GM18519 (cell line): ENCODE data around the gene RASA3.
"Not testable (repeated sequence)": the region's sequence is repeated elsewhere in the genome, so short reads cannot be mapped to it uniquely, and the experiment has no call there.

Experiments used
- ATAC-seq: cut with Tn5 transposase; IDR thresholded peaks from one replicate; pipeline ENCODE4 v1.9.1; 2021; ENCODE audit warnings: mild to moderate bottlenecking, moderate library complexity; ENCODE audit not compliant: unreplicated experiment, low FRiP score

RASA3 gene

GRCh38 chr13:113997845-113998751 lies 134.3 kb downstream of the RASA3 start:
- no peak for ATAC-seq

- ATAC-seq = no peak
Measured at GRCh38 chr13:113996912-113997745, 135.3 kb downstream of the RASA3 start.

- no peak for ATAC-seq
Measured at GRCh38 chr13:113996081-113996911, 136.1 kb downstream of the RASA3 start.

- no peak for ATAC-seq
Measured at GRCh38 chr13:113995051-113995601, 137.3 kb downstream of the RASA3 start.

GRCh38 chr13:113992276-113993005 lies 140.0 kb downstream of the RASA3 start:
- ATAC-seq = no peak

GRCh38 chr13:113991676-113992179 lies 140.7 kb downstream of the RASA3 start:
- no peak for ATAC-seq

- no peak for ATAC-seq
Measured at GRCh38 chr13:113991191-113991669, 141.2 kb downstream of the RASA3 start.

- no peak for ATAC-seq
Measured at GRCh38 chr13:113990321-113990837, 142.0 kb downstream of the RASA3 start.

- ATAC-seq = no peak
Measured at GRCh38 chr13:113989585-113990300, 142.7 kb downstream of the RASA3 start.

- ATAC-seq = not testable (repeated sequence)
Measured at GRCh38 chr13:113988859-113989258, 143.6 kb downstream of the RASA3 start.

- ATAC-seq = no peak
Measured at GRCh38 chr13:113982296-113982661, 150.1 kb downstream of the RASA3 start.

- ATAC-seq = no peak
Measured at GRCh38 chr13:113981611-113982295, 150.7 kb downstream of the RASA3 start.

- no peak for ATAC-seq
Measured at GRCh38 chr13:113981194-113981605, 151.2 kb downstream of the RASA3 start.

GRCh38 chr13:113980489-113981064 lies 151.8 kb downstream of the RASA3 start:
- ATAC-seq = no peak

GRCh38 chr13:113979791-113980471 lies 152.5 kb downstream of the RASA3 start:
- no peak for ATAC-seq

GRCh38 chr13:113978741-113979481 lies 153.5 kb downstream of the RASA3 start:
- no peak for ATAC-seq
